D721Med (cell line): ENCODE data around the gene NAP1L5.

Experiments used
- DNase-seq: peaks from one replicate; pipeline ENCODE4 v3.0.0; 2011; ENCODE audit warnings: low spot score; ENCODE audit not compliant: insufficient read length
- FAIRE-seq: peaks from 2 replicates; lab custom pipeline; 2011; peaks lifted over from hg19 to GRCh38; lab: Jason Lieb, UNC
- TF ChIP-seq, protein P1 (sequence below): IDR thresholded peaks from 2 replicates; pipeline ENCODE4 v1.5.1; 2012; ENCODE audit warnings: mild to moderate bottlenecking, control low read depth; ENCODE audit not compliant: insufficient read depth; ENCODE audit errors: missing control alignments

NAP1L5 gene

DNA sequence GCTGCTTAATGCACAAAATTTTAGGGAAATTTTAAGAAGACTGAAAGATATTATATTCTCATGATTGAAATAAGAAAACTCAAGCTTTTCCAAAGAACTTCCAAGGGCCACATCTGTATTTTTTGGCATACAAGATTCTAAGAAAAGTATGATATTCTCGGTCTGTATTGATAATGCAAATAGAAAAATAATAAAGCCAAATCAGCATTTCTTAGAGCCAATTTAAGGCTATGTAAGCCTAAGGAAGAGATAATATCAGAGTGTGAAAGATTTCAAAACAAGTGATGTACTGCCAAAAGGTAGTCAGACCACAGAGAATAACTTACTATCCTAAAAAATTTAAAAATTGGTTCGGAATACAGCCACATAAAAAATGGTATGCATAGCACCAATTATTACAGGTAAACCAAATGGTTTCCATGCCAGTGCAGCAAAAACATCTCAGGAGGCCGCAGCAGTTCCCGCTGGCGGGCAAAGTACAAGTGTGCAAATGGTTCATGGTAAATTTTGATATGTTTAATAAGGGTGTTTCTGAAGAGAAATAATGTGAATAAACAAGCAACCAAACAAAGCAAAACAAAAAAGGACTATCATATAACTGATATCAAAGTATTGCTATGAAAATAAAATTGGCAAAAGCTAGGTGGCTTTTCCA, 35.2 kb upstream of the NAP1L5 start:
- DNase-seq (no peak), FAIRE-seq (no peak)
- TF ChIP-seq, protein P1, sequence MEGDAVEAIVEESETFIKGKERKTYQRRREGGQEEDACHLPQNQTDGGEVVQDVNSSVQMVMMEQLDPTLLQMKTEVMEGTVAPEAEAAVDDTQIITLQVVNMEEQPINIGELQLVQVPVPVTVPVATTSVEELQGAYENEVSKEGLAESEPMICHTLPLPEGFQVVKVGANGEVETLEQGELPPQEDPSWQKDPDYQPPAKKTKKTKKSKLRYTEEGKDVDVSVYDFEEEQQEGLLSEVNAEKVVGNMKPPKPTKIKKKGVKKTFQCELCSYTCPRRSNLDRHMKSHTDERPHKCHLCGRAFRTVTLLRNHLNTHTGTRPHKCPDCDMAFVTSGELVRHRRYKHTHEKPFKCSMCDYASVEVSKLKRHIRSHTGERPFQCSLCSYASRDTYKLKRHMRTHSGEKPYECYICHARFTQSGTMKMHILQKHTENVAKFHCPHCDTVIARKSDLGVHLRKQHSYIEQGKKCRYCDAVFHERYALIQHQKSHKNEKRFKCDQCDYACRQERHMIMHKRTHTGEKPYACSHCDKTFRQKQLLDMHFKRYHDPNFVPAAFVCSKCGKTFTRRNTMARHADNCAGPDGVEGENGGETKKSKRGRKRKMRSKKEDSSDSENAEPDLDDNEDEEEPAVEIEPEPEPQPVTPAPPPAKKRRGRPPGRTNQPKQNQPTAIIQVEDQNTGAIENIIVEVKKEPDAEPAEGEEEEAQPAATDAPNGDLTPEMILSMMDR: no peak

DNA sequence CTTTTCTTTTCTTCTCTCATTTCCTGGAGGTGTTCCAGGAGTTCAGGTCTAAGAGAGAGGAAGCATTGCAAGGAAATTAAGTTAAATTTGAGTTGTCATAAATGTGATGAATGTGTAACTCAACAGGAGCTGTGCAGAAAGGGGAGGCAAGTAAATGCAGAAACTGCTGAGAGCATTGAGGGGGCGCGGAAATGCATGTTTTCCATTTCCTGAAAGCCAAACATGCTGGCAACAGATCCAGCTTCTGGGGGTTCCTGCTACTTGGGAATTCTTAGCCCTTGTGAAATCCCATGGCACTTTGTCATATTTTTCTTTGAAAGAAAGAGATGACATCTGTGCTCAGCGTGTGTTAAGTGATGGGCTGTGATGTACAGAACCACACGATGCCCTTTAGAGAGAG, 33.8 kb upstream of the NAP1L5 start:
- TF ChIP-seq, protein P1: no peak
- no peak for FAIRE-seq

DNA sequence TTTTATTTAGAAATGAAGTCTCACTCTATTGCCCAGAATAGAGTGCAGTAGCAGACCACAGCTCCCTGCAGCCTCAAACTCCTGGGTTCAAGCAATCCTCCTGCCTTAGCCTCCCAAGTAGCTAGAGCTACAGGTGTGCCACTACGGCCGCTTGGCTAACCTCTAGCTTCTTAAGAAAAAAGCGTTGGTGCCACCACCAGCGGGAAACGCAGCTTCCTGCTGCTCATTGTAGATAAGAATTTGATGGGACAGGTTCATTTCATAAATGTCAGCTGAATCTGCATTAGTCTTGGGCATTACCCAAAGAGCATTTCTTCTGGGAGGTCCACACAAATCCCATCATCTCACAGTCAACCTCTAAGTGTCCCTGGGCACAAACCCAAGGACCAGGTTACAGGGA, 33.2 kb upstream of the NAP1L5 start:
- FAIRE-seq: no peak
- TF ChIP-seq, protein P1: no peak
- DNase-seq: no peak

More for the DNA sequence above, 33.8 kb upstream of the NAP1L5 start:
- DNase-seq: no peak

DNA sequence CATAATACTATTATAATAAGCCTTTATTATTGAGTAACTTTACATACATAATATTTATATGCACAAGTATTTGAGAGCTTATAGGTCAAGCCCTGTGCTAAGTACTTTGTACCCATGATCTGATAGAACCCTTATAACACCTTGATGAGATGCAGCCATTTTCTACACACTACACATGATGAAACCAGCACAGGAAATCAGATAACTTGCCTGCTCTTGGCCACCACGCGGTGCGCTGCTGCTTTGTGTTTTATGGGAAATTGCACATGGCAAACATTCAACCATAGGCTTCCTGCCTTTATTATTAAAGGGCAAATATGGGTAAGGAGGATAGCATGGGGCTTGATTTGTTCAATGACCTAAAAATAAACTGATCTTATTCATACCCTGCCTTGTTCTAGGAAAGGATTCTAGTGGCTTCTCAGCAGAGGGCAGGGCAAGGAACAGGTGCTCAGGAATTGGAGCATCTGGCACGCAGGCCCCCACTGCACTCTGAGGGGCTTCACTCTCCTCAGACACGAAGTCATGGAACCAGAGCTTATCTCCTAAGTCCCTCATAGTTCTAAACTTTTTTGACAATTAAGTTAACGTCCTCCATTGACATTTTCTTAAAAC, 31.6 kb upstream of the NAP1L5 start:
- FAIRE-seq (peak; percentile 6), DNase-seq (no peak)
- TF ChIP-seq, protein P1: no peak

DNA sequence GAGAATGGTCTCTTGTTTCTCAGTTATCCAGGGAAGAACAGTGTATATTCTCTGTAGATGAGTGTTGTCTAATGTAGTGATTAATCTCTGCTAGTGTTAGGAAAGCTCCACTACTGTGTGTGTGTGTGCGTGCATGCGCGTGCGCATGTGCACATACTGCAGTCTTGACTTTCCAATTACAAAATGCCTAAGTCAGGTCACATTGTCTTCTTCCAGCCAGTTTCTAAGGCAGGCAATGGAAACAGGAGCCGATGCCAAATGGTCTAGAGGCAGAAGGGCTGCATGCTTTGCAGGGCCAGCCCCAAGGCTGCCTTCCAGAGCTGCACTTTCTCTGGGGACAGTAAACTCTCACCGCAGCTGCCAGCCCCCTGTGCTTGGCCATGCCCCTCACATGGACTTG, 30.5 kb upstream of the NAP1L5 start:
- no peak for DNase-seq
- FAIRE-seq: no peak
- TF ChIP-seq, protein P1: no peak

DNA sequence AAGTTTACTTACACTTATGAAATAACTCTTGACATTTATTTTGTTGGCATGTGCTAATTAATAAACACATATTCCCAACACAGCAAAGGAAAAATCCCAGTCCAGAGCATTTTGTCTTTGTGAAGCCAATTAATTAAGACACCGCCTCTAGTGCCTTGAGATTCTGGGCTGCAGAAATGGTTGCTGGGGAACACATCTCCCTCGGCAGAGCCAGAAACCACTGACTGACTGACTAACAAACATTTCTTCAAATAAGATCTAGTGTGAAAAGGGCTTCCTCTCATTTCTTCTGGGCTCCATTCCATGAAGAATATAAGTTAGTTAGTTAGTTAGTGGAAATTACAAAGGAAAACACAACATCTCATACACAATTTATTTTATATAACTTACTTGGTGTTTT, 28.4 kb upstream of the NAP1L5 start:
- TF ChIP-seq, protein P1: no peak
- FAIRE-seq: no peak
- no peak for DNase-seq

DNA sequence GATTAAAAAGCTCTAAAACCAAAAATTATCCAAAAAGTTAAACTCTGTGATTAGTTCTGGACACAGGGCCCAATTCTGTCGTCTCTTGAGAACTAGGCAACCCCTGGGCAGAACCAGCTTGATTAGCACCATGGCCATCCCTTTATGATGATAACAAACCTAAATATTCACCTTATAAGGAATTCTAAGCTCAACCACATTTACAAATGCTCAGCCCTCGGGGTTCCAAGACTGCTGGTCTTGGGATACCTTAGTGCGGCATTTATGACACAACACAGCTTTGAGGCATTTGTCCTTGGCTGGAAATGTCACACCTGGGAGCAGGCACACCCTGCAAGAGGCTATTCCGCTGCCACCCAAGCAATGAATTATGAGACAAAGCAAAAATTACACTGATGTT, 27.5 kb upstream of the NAP1L5 start:
- FAIRE-seq: no peak

More for the DNA sequence above, 27.5 kb upstream of the NAP1L5 start:
- no peak for DNase-seq
- TF ChIP-seq, protein P1: no peak
